Endodermal cell (in vitro differentiated cells): ENCODE measurements around the gene EVI5L. TPM values are rescaled to one million over a fixed set of nuclear protein-coding genes. Genes with fewer than 3 reads are reported as not detected.

Experiments used
- DNase-seq: peaks from one replicate; pipeline ENCODE4 v3.0.0-alpha.2; 2017
- H3K27ac ChIP-seq: 2 replicates; pipeline ENCODE4 v1.5.1; 2013; ENCODE audit warnings: mild to moderate bottlenecking, low read depth, low read length, moderate library complexity
- H3K27me3 ChIP-seq: 2 replicates; pipeline ENCODE4 v1.6.1; 2013; ENCODE audit warnings: mild to moderate bottlenecking, low read length, moderate library complexity; ENCODE audit not compliant: insufficient read depth, control insufficient read depth, poor library complexity, severe bottlenecking
- H3K36me3 ChIP-seq: 2 replicates; pipeline ENCODE4 v1.7.0; 2013; ENCODE audit warnings: mild to moderate bottlenecking, low read length, moderate library complexity; ENCODE audit not compliant: control insufficient read depth, insufficient read depth
- H3K4me1 ChIP-seq: one replicate; pipeline ENCODE4 v1.7.0; 2013; ENCODE audit warnings: low read length; ENCODE audit not compliant: control insufficient read depth, insufficient read depth
- H3K4me3 ChIP-seq: 2 replicates; pipeline ENCODE4 v1.5.1; 2013; ENCODE audit warnings: mild to moderate bottlenecking, low read length, moderate library complexity
- H3K9ac ChIP-seq: 2 replicates; pipeline ENCODE4 v1.6.1; 2013; ENCODE audit warnings: mild to moderate bottlenecking, low read length, moderate library complexity; ENCODE audit not compliant: poor library complexity, severe bottlenecking; ENCODE audit errors: extremely low read depth
- H3K9me3 ChIP-seq: 2 replicates; pipeline ENCODE4 v1.6.1; 2013; ENCODE audit warnings: mild to moderate bottlenecking, low read length, moderate library complexity; ENCODE audit not compliant: control insufficient read depth
- H3K27ac Mint-ChIP-seq: 2 replicates; pipeline ENCODE4 v1.8.0; 2020; ENCODE audit warnings: mixed read lengths
- H3K27me3 Mint-ChIP-seq: 2 replicates; pipeline ENCODE4 v1.8.0; 2021; ENCODE audit warnings: mild to moderate bottlenecking, mixed read lengths; ENCODE audit not compliant: insufficient read depth
- H3K36me3 Mint-ChIP-seq: 2 replicates; pipeline ENCODE4 v1.8.0; 2020; ENCODE audit warnings: low read depth, mixed read lengths
- H3K4me1 Mint-ChIP-seq: 2 replicates; pipeline ENCODE4 v1.8.0; 2020; ENCODE audit warnings: mixed read lengths
- H3K4me3 Mint-ChIP-seq: 2 replicates; pipeline ENCODE4 v1.8.0; 2020; ENCODE audit warnings: mild to moderate bottlenecking, moderate library complexity, mixed read lengths
- H3K9me3 Mint-ChIP-seq: 2 replicates; pipeline ENCODE4 v1.8.0; 2020; ENCODE audit warnings: mild to moderate bottlenecking, mixed read lengths
- CTCF ChIP-seq: fragments of 200-600 bp; sonication (generic); conservative IDR thresholded peaks from 2 replicates; pipeline ENCODE4 v1.5.0; 2021; ENCODE audit warnings: antibody characterized with exemption, mild to moderate bottlenecking
- WGBS, 2 experiments: methylation state at CpG; one replicate each; pipeline versions ENCODE4 v1.1.5 to v1.1.7; 2013; ENCODE audit warnings: missing lambda C conversion rate in 2 of 2, mixed read lengths in 1 of 2; ENCODE audit not compliant: insufficient coverage in 1 of 2, insufficient read length in 1 of 2; 5-methylcytosine and 5-hydroxymethylcytosine counted together
- total RNA-seq, 2 donors: library from RNA; stranded (reverse); fragmentation: NEBNext Ultra II Directional in 1 of 2; extraction: Animal tissue kit (Norgen Biotek cat#: 25700) in 1 of 2; gene quantifications; 2 replicates in 1 of 2; 3 replicates in 1 of 2; pipeline ENCODE4 v1.2.1, GENCODE V29; 2021

EVI5L gene
- total RNA-seq, 2 donors from 2014 or later: 6.4 to 9.2 TPM

DNA sequence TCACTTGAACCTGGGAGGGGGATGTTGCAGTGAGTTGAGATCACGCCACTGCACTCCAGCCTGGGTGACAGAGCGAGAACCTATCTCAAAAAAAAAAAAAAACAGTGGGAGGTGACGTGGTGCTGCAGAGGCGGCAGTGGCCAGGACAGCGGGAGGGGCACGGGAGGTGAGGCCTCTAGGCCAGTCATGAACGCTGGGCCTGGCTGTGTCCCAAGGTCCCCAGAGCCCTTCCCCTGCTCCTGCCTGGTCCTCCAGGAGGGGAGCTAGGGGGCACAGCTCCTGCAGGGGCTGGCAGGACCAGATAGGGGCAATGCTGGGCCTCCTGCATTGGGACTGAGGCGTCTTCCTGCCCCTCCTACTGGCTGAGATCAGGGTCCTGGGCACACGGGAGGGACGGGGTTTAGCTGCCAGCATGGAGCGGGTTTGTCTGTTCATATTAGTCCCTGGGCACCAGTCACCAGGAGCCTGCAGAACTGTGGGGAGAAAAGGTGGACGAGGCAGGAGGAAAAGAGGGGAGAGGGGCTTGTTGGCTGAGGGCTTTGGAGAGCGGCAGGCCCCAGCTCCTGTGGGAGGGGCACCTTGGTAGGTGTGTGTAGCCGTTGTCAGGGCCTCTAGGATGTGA is 78.2 kb downstream of the EVI5L start:
- Mint-ChIP-seq H3K27me3 (peaks cover 2% of the 10 kb centered on the region), H3K4me3 (no peak overlapping the region)
- TF ChIP-seq CTCF: no peak

DNA sequence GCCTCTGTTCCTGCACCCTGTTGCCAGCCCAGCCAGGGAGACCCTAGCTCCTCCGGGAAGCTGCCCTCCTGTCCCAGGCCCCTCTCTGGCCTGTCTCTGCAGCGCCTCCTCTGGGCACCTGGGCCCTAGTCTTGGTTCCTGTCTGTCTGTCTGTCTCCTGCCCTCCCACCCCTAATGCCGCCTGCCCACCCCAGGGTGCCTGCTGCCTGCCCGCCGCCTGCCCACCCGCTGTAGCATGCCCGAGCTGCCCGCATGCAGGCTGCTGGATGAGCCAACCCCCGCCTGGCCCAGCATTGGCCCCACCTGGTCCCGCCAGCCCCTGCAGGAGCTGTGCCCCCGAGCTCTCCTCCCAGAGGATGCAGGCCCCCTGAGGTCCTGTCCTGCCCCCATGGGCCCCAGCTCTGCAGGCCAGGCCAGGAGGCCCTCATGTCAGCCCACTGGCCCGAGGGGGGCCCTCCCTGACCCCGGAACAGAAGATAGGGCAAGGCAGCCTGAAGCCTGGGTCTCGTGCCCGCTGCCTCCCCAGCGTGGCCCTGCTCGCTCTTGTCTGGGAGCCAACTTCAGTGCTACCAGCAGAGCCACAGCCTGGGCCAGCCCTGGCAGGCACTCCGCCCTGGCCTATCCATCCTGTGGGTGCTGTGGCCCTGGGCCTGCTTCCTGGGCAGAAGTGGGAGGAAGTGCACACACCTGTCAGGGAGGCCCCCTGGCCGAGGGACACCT is 78.9 kb downstream of the EVI5L start:
- H3K27ac Mint-ChIP-seq: no peak overlapping the region
- DNase-seq: no peak
- Histone ChIP-seq H3K27ac (no peak overlapping the region), H3K36me3 (peaks cover 30% of the 10 kb centered on the region), H3K4me3 (no peak overlapping the region), H3K9ac (no peak overlapping the region), H3K9me3 (no peaks in the 10 kb centered on the region), H3K27me3 (no peaks in the 10 kb centered on the region), H3K4me1 (no peaks in the 10 kb centered on the region)
- peaks cover 21% of the 10 kb centered on the region for H3K36me3 Mint-ChIP-seq
- no peaks in the 10 kb centered on the region for H3K9me3 Mint-ChIP-seq
- TF ChIP-seq CTCF: no peak
- 50 to 90% methylated on average over 2 to 19 of the region's 19 CpGs for WGBS, 2 experiments
- peaks cover 11% of the 10 kb centered on the region for H3K4me1 Mint-ChIP-seq
- H3K4me3 Mint-ChIP-seq: no peak overlapping the region
- H3K27me3 Mint-ChIP-seq: peaks cover 2% of the 10 kb centered on the region

More for the DNA sequence above, 78.2 kb downstream of the EVI5L start:
- no peaks in the 10 kb centered on the region for H3K4me1 ChIP-seq
- Mint-ChIP-seq H3K9me3 (no peaks in the 10 kb centered on the region), H3K36me3 (peaks cover 19% of the 10 kb centered on the region), H3K27ac (no peak overlapping the region), H3K4me1 (peaks cover 11% of the 10 kb centered on the region)
- no peaks in the 10 kb centered on the region for H3K9me3 ChIP-seq
- H3K9ac ChIP-seq: no peak overlapping the region
- WGBS, 2 experiments: 87 to 91% methylated on average over 10 to 14 of the region's 14 CpGs
- peaks cover 30% of the 10 kb centered on the region for H3K36me3 ChIP-seq
- DNase-seq: no peak
- no peak overlapping the region for H3K27ac ChIP-seq
- H3K27me3 ChIP-seq: no peaks in the 10 kb centered on the region
- H3K4me3 ChIP-seq: no peak overlapping the region

DNA sequence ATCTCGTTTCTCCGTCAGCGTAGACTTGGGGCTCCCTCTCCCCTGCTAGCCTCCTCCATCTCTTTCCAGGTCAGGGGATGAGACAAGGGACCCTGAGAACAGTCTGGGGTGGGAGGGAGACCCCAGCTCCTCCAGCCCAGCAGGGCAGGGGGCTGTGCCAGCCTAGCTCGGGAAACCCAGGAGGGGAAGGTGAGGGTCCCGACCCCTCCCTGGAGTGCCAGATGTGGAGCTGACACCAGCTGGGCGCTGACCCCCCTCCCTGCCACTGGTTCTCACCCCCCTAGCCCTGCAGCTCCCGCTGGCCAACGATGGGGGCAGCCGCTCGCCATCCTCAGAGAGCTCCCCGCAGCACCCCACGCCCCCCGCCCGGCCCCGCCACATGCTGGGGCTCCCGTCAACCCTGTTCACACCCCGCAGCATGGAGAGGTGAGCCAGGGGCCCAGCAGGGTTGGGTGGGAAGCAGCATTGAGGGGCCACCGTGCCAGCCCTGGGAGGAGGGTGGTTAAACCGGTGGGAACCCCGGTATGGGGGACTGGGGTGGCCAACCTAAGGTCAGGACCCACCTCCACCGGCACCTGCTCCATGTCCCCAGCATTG is 79.6 kb downstream of the EVI5L start:
- TF ChIP-seq CTCF: no peak
- H3K9me3 ChIP-seq: no peaks in the 10 kb centered on the region
- peaks cover 6% of the 10 kb centered on the region for H3K27me3 Mint-ChIP-seq
- H3K9me3 Mint-ChIP-seq: no peaks in the 10 kb centered on the region
- H3K36me3 ChIP-seq: peaks cover 30% of the 10 kb centered on the region
- H3K9ac ChIP-seq: no peak overlapping the region
- H3K4me1 Mint-ChIP-seq: peaks cover 9% of the 10 kb centered on the region
- H3K4me3 ChIP-seq: no peak overlapping the region
- H3K4me1 ChIP-seq: no peaks in the 10 kb centered on the region
- DNase-seq: no peak
- H3K27ac Mint-ChIP-seq: no peak overlapping the region
- WGBS, 2 experiments: 80 to 96% methylated on average over 1 to 21 of the region's 21 CpGs
- no peak overlapping the region for H3K4me3 Mint-ChIP-seq
- no peak overlapping the region for H3K27ac ChIP-seq
- H3K27me3 ChIP-seq: peaks cover under 1% of the 10 kb centered on the region
- H3K36me3 Mint-ChIP-seq: peaks cover 21% of the 10 kb centered on the region
